ENCODE measurements around the gene WDR64. TPM values are rescaled to one million over a fixed set of nuclear protein-coding genes. Genes with fewer than 3 reads are reported as not detected.
A peak's percentile ranks its signal among the peaks of the same experiment; 100 is the strongest.

The WDR64 gene
- total and polyA plus RNA-seq, 8 donors = not detected

DNA sequence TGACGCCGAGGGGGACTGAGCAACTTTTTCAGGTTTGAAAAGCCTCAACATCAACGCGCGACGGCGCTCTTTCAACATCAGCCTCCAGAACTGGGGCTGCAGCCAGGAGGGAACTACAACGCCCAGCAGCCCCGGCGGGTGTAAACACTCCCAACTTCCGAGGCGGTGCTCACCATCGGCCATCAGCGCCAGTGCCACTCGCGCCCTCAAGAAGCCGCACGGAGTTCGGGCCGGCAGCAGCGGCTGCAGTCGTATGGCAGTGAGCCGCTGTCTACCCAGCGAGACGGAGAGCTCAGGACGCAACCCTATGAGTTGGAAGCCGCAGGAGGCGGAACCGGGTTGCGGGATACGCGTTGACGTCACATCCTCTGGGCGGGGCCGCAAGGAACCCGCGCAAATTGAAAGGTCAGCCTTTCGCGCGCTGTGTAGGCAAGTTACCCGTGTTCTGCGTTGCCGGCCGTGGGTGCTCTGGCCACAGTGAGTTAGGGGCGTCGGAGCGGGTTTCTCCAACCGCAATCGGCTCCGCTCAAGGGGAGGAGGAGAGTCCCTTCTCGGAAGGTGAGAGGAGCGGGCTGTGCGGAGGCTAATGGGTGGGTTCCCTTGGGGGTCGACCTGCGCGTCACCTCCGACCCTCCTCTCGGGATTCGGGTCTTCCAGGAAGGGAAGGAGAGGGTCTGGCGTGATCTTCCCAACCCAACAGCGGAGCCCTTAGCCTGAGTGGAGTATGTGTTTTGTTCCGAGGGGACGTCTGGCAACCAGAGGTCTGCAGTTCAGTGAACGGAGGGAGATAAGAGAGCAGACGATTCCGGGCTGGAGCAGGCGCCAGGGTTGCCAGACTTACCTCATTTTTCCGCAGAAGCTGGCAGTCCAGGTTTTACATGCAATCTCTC, 196.0 kb downstream of the WDR64 start, which contains the start of gene EXO1:
Gene EXO1 (plus strand): TSS at position 409 of the 890 bp plus-strand sequence. CDS start 2,222 bp downstream, outside the sequence.
- FAIRE-seq (no peak), ATAC-seq (peak; percentile 98 to 99 (median 98)), DNase-seq (peak; percentile 75 to 90 (median 84))
- H3K4me1 ChIP-seq = peaks cover 4 to 5% (median 4%) of the 10 kb centered on the region in 3 donors
- no peaks in the 10 kb centered on the region for H3K27me3 ChIP-seq
- intact Hi-C loops (cut with DNase I) = no loop called here
- H3K36me3 ChIP-seq = no peaks in the 10 kb centered on the region
- H3K27ac ChIP-seq = peak within 1 kb of the TSS; percentile 91 to 99 (median 95)
- no peak for TF ChIP-seq CTCF (IDR thresholded peaks at IDR 0.05)
- H3K9me3 ChIP-seq = no peaks in the 10 kb centered on the region
- 0 to 1% methylated on average over 68 of the region's 68 CpGs for WGBS, 2 donors
- H3K4me3 ChIP-seq = peak within 1 kb of the TSS; percentile 56 to 94 (median 85)

DNA sequence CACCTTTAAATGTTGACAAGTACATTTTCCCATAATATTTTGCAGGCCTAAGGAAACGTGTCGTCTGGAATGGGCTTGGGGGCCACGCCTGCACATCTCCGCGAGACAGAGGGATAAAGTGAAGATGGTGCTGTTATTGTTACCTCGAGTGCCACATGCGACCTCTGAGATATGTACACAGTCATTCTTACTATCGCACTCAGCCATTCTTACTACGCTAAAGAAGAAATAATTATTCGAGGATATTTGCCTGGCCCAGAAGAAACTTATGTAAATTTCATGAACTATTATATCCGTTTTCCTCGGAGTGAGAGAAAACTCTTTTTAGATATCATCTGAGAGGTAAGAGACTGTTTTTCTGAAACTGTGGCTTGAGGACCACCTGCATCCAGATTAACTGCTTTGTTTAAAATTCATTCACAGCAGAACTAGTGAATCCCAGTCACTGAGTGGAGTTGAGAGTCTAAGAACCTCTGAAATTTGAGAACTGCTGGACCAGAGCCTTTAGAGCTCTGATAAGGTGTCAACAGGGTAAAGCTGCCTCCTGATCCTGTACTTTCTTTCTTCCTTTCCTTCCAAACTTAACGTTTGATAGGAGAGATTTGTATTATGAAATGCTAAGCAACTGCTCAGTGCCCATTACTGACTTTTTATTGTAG, 196.7 kb downstream of the WDR64 start:
- ATAC-seq = no peak
- Histone ChIP-seq H3K27ac (no peak overlapping the region), H3K4me1 (peaks cover 4 to 5% (median 4%) of the 10 kb centered on the region in 3 donors), H3K4me3 (peak overlapping the region in 1 of 4 donors; percentile 56), H3K27me3 (no peaks in the 10 kb centered on the region), H3K36me3 (no peaks in the 10 kb centered on the region), H3K9me3 (no peaks in the 10 kb centered on the region)
- no peak for TF ChIP-seq CTCF (IDR thresholded peaks at IDR 0.05)
- WGBS, 2 donors = 3 to 4% methylated on average over 13 of the region's 13 CpGs
- FAIRE-seq = no peak
- intact Hi-C loops (cut with DNase I) = no loop called here
- no peak for DNase-seq

DNA sequence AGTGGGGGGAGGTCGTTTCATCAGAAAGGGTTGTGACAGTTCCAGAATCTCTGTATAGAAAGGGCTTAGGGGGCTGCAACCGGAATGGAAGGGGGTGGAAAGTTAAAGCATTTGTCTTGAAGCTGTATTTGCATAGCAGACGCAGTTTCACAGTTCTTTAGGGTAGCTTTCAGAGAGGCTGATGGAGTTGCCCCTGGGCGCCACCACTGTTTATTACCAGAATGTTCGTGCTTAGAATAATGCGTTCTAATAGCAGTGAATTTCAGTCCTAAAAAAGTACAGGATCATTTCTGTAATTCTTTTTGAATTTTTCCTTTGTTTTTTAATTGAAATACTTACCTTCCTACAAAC, 197.2 kb downstream of the WDR64 start:
- no peak for TF ChIP-seq CTCF (IDR thresholded peaks at IDR 0.05)

More for the DNA sequence above, 197.2 kb downstream of the WDR64 start:
- no peak overlapping the region for H3K4me3 ChIP-seq
- DNase-seq = no peak
- H3K9me3 ChIP-seq = no peaks in the 10 kb centered on the region
- H3K36me3 ChIP-seq = no peaks in the 10 kb centered on the region
- H3K4me1 ChIP-seq = peaks cover 4 to 5% (median 4%) of the 10 kb centered on the region in 3 donors
- 50% methylated on average over 6 of the region's 6 CpGs for WGBS, 2 donors
- H3K27ac ChIP-seq = no peak overlapping the region
- no peaks in the 10 kb centered on the region for H3K27me3 ChIP-seq
- ATAC-seq = no peak
- FAIRE-seq = no peak
- intact Hi-C loops (cut with DNase I) = no loop called here

Other genes starting within 250 kb of the WDR64 start
- 10 to 100 TPM; 15.1 to 27.0 (median 23.3) TPM for gene FH, start 132.5 kb upstream of the WDR64 start, total RNA-seq
- 10 to 100 TPM; 20.0 to 33.5 TPM for gene FH, start 132.5 kb upstream of the WDR64 start, polyA plus RNA-seq
- under 1 TPM in 4 of 6 donors, not detected in 2; 0.09 to 0.89 (median 0.52) TPM for gene KMO, start 119.9 kb upstream of the WDR64 start, total RNA-seq
- under 1 TPM; 0.04 to 0.26 TPM for gene KMO, start 119.9 kb upstream of the WDR64 start, polyA plus RNA-seq
- 1 to 10 TPM; 1.7 to 6.3 (median 3.6) TPM for gene CHML, start 11.9 kb upstream of the WDR64 start, total RNA-seq
- gene CHML, start 11.9 kb upstream of the WDR64 start, polyA plus RNA-seq = 1 to 10 TPM in 1 of 2 donors, under 1 TPM in 1; 0.68 to 1.2 TPM
- 10 to 100 TPM in 1 of 6 donors, 1 to 10 TPM in 5; 1.2 to 12.8 (median 3.2) TPM for gene OPN3, start 11.9 kb upstream of the WDR64 start, total RNA-seq
- gene OPN3, start 11.9 kb upstream of the WDR64 start, polyA plus RNA-seq = 1 to 10 TPM; 2.4 to 3.5 TPM
- under 1 TPM in 4 of 6 donors, not detected in 2; 0.34 to 0.84 (median 0.39) TPM for gene EXO1, start 195.9 kb downstream of the WDR64 start, total RNA-seq
- gene EXO1, start 195.9 kb downstream of the WDR64 start, polyA plus RNA-seq = under 1 TPM; 0.08 to 0.19 TPM

Data from pancreas (tissue), 10 donors.